Measurements from ENCODE around the gene ULBP1. TPM values are rescaled to one million over a fixed set of nuclear protein-coding genes. Genes with fewer than 3 reads are reported as not detected.

ULBP1 gene
- under 0.01 and 0.46 TPM in 2 replicates for total RNA-seq

DNA sequence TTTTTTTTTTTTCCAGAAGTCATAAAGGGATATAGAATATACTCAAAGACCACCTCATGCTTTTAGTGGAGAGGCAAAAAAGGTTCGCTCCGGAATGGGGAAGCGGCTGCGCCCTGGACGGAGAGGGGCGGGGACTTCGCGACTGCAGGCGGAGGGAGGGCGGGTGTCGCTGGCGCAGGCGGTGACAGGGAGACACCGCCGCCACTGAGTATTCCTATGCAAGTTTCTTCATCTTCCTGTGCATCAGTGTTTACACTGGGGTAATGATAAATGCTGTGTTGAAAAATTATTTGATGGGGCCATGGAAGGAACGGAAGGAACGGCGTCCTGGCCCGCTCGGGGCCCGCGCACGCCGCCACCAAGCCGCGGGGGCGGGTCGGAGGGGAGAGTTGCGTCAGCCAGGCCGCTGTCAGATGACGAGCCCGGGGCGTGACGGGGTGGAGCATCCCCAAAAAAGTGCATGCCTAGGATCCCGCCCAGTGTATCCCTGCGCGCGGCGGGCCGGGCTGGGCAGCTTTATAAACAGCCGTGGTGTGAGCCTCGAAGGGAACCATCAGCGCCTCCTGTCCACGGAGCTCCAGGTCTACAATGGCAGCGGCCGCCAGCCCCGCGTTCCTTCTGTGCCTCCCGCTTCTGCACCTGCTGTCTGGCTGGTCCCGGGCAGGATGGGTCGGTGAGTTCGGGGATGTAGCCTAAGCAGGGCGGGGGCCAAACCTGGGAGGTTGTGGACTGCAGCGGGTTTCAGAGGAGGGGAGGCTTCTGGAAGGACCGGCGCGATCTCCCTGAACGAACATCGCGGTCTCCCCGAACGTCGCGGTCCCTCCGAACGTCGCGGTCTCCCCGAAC is at the start of gene ULBP1:
Gene ULBP1, plus strand, starts transcription at position 482 of the 846 bp plus-strand sequence. Its CDS starts 107 bp downstream, at position 589.

DNA sequence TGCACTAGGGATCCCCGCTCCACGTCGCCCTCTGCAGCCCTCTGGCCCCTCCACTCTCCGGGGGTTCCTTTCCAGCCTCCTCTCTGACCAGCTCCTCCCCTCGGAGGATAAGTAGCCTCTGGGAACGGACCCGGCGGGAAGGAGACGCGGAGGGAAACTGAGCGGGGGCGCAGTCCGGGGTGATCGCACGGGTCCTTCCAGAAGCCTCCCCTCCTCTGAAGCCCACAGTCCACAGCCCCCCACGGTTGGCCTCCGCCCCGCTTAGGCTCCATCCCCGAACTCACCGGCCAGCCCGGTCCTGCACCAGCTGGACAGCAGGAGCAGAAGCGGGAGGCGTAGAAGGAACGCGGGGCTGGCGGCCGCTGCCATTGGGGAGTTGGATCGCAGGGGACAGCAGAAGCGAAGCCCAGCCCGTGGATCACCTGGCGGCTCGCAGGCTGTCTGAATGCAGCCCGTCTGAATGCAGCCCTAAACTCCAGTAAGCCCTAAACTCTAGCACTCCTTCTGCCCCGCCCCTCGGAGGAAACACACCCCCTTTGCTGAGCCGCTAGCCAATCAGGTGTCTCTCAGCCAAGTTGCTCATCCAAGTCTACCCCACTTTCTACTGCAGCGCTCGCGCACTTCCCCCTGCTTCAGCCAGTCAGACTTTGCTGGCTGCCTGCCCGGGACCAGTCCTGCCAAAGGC is 41.0 kb upstream of the ULBP1 start, which contains the start of gene RAET1G:
Gene RAET1G, minus strand, starts transcription at position 480 of the 685 bp plus-strand sequence. Its CDS starts 111 bp downstream, at position 369.

DNA sequence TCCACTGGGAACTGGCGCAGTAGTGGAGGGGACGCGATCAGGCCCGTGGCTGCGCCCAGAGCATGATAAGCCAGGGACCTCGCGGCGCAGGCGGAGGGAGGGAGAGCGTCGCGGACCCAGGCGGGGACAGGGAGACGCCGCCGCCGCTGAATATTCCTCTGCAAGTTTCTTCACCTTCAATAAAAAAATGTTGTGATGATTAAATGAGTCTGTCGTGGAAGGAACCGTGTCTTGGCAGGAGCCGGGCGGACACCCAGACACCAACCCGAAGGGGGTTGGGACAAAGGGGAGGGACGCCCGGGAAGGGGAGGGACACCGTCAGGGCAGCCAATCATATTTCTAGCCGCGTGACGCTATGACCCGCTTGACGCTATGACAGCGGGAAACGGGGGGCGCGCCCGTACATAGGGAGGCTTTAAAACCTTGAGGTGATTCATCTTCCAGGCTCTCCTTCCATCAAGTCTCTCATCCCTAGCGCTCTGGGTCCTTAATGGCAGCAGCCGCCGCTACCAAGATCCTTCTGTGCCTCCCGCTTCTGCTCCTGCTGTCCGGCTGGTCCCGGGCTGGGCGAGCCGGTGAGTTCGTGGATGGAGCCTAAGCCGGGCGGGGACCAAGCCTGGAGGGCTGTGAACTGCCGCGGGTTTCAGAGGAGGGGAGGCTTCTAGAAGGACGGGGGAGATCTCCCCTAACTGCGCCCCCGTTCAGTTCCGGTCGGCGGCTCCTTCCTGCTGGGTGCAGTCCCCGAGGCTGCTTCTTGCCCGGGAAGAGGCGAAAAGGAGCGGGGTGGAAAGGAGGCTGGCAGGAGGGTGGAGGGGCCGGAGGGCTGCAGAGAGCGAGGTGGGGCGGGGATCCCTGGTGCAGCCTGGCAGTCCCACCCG is 21.9 kb upstream of the ULBP1 start, which contains the start of gene ULBP2:
Gene ULBP2, plus strand, starts transcription at position 432 of the 878 bp plus-strand sequence. Its CDS starts 59 bp downstream, at position 491.

Other genes starting within 250 kb of the ULBP1 start
- gene LATS1, start 245.8 kb upstream of the ULBP1 start, total RNA-seq, result 5.8 and 6.7 TPM in 2 replicates
- gene NUP43, start 217.4 kb upstream of the ULBP1 start, total RNA-seq, result 24.0 and 70.7 TPM in 2 replicates
- 141 and 216 TPM in 2 replicates for gene PCMT1, start 214.2 kb upstream of the ULBP1 start, total RNA-seq
- 24.7 and 36.2 TPM in 2 replicates for gene LRP11, start 99.6 kb upstream of the ULBP1 start, total RNA-seq
- 0.46 TPM in 1 of 2 replicates, not detected in the other for gene RAET1E, start 65.8 kb upstream of the ULBP1 start, total RNA-seq
- gene RAET1G, start 40.8 kb upstream of the ULBP1 start, total RNA-seq, result 0.30 TPM in 1 of 2 replicates, not detected in the other
- 6.8 and 9.6 TPM in 2 replicates for gene ULBP2, start 21.9 kb upstream of the ULBP1 start, total RNA-seq
- not detected in 2 replicates for gene RAET1L, start 61.6 kb downstream of the ULBP1 start, total RNA-seq
- 6.1 and 13.0 TPM in 2 replicates for gene ULBP3, start 105.2 kb downstream of the ULBP1 start, total RNA-seq
- not detected in 2 replicates for gene PPP1R14C, start 179.1 kb downstream of the ULBP1 start, total RNA-seq

Data from epithelial cell of umbilical artery (primary cell).